HL-60 (cell line): Measurements from ENCODE around the gene FAM83B.

Experiments
- DNase-seq, 2 experiments: peaks; one replicate each; pipeline ENCODE4 v3.0.0-alpha.2; 2010 to 2020; ENCODE audit warnings: low read depth in 1 of 2, low spot score in 1 of 2
- H3K27ac ChIP-seq: fragments of 250-450 bp; sonication (Bioruptor Pico); replicated peaks from 2 replicates; pipeline ENCODE4 v1.5.1; 2020; ENCODE audit warnings: mild to moderate bottlenecking, moderate library complexity
- H3K27me3 ChIP-seq: fragments of 250-450 bp; sonication (Bioruptor Pico); 2 replicates; pipeline ENCODE4 v1.5.1; 2021; ENCODE audit warnings: mild to moderate bottlenecking, moderate library complexity; ENCODE audit not compliant: insufficient read depth, poor library complexity, severe bottlenecking
- H3K4me3 ChIP-seq: replicated peaks from 2 replicates; pipeline ENCODE4 v1.5.1; 2011; ENCODE audit warnings: mild to moderate bottlenecking, control low read depth, low read length; ENCODE audit not compliant: insufficient read depth
- GABPA ChIP-seq: IDR thresholded peaks from 2 replicates; pipeline ENCODE4 v1.6.1; 2012; ENCODE audit warnings: low read depth
- POLR2AphosphoS5 ChIP-seq: IDR thresholded peaks from 2 replicates; pipeline ENCODE4 v1.6.1; 2012; ENCODE audit warnings: low read depth
- SPI1 ChIP-seq: IDR thresholded peaks from 2 replicates; pipeline ENCODE4 v1.6.1; 2012; ENCODE audit warnings: low read depth, mild to moderate bottlenecking, borderline replicate concordance
- TF ChIP-seq, protein P1 (sequence below): IDR thresholded peaks from one replicate; pipeline ENCODE4 v1.5.1; 2011; ENCODE audit warnings: low read length, control low read depth, inconsistent platforms; ENCODE audit not compliant: insufficient read depth
- TF ChIP-seq, protein P2 (sequence below): IDR thresholded peaks from 2 replicates; pipeline ENCODE4 v1.6.1; 2012; ENCODE audit warnings: low read depth; ENCODE audit not compliant: insufficient replicate concordance

FAM83B gene

DNA sequence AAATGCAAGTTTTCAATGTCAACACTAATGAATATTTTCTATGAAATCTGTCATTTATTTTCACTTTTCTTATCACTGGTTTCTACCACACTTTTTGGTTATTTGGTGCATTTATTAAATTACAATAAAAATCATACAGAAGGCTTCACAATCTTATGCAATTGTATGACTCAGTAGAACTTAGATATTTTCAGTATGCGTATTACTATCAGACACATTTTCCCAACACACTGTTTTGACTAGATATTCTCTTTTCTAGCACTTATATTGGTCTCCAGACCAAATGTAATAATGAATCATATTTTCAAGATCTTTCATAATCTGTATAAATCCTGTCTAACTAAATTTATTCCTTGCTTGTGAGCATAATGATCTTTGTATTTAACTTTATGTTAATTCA lies 74.1 kb downstream of the FAM83B start:
- no peaks in the 10 kb centered on the region for H3K27me3 ChIP-seq
- no peak for DNase-seq
- no peak overlapping the region for H3K4me3 ChIP-seq
- no peak overlapping the region for H3K27ac ChIP-seq
- TF ChIP-seq GABPA, result no peak
- TF ChIP-seq, protein P1, sequence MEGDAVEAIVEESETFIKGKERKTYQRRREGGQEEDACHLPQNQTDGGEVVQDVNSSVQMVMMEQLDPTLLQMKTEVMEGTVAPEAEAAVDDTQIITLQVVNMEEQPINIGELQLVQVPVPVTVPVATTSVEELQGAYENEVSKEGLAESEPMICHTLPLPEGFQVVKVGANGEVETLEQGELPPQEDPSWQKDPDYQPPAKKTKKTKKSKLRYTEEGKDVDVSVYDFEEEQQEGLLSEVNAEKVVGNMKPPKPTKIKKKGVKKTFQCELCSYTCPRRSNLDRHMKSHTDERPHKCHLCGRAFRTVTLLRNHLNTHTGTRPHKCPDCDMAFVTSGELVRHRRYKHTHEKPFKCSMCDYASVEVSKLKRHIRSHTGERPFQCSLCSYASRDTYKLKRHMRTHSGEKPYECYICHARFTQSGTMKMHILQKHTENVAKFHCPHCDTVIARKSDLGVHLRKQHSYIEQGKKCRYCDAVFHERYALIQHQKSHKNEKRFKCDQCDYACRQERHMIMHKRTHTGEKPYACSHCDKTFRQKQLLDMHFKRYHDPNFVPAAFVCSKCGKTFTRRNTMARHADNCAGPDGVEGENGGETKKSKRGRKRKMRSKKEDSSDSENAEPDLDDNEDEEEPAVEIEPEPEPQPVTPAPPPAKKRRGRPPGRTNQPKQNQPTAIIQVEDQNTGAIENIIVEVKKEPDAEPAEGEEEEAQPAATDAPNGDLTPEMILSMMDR, result no peak
- TF ChIP-seq, protein P2, sequence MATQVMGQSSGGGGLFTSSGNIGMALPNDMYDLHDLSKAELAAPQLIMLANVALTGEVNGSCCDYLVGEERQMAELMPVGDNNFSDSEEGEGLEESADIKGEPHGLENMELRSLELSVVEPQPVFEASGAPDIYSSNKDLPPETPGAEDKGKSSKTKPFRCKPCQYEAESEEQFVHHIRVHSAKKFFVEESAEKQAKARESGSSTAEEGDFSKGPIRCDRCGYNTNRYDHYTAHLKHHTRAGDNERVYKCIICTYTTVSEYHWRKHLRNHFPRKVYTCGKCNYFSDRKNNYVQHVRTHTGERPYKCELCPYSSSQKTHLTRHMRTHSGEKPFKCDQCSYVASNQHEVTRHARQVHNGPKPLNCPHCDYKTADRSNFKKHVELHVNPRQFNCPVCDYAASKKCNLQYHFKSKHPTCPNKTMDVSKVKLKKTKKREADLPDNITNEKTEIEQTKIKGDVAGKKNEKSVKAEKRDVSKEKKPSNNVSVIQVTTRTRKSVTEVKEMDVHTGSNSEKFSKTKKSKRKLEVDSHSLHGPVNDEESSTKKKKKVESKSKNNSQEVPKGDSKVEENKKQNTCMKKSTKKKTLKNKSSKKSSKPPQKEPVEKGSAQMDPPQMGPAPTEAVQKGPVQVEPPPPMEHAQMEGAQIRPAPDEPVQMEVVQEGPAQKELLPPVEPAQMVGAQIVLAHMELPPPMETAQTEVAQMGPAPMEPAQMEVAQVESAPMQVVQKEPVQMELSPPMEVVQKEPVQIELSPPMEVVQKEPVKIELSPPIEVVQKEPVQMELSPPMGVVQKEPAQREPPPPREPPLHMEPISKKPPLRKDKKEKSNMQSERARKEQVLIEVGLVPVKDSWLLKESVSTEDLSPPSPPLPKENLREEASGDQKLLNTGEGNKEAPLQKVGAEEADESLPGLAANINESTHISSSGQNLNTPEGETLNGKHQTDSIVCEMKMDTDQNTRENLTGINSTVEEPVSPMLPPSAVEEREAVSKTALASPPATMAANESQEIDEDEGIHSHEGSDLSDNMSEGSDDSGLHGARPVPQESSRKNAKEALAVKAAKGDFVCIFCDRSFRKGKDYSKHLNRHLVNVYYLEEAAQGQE, result no peak
- TF ChIP-seq SPI1, result no peak
- TF ChIP-seq POLR2AphosphoS5, result no peak

DNA sequence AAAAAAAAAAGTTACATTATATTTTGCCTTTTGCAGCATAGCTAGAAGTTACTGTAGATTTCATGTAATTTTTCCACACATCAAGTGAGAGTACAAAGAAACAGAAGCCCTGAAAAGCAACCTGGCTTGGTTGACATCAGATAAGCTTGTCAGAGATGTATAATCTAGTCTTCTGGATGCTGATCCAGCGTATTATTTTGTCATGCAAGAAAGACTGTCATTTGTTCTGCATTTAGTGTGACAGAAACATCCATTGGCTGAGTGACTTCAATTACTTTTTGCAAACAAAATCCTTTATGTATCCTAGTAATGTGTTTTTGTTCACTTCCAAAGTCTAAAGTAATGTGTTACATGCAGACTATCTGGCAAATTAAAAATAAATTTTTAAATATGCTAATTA lies 75.3 kb downstream of the FAM83B start:
- Histone ChIP-seq H3K4me3 (no peak overlapping the region), H3K27ac (no peak overlapping the region), H3K27me3 (no peaks in the 10 kb centered on the region)
- DNase-seq, result no peak
- TF ChIP-seq SPI1 (no peak), GABPA (no peak), POLR2AphosphoS5 (no peak)
- TF ChIP-seq, protein P2, result no peak
- TF ChIP-seq, protein P1, result no peak

DNA sequence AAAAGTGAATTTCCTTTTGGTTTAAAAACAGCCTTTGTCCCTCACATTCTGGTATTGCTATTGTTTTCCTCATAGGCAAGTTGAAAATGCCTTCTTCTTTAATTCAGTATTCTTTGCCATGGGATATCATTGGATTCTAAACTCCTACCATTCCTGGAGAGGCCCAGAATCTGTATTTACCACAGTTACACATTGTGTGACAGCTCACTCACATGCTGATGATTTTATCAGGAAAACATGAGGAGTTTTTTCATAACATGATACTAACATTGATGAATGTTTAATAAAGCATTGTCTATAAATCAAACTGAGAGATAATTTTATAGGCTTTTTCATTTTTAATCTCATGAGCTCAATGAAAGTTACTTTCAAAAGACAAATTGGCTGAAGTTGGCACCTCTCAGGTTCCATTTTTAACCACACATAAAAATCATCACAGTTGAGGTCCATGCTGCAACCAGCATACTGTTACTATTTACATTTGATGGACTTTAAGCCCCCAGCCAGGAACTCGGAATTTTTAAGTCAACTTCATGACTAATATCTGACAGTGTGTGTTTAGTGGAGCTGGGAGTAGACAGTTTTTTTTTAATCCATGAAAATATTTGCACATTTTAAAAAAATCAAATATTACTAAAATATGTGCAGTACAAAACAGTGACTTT lies 82.8 kb downstream of the FAM83B start:
- Histone ChIP-seq H3K4me3 (no peak overlapping the region), H3K27ac (no peak overlapping the region), H3K27me3 (no peaks in the 10 kb centered on the region)

More for the DNA sequence above, 82.8 kb downstream of the FAM83B start:
- DNase-seq, result no peak
- no peak for TF ChIP-seq GABPA
- TF ChIP-seq, protein P1, result no peak
- TF ChIP-seq SPI1, result no peak
- TF ChIP-seq, protein P2, result no peak
- no peak for TF ChIP-seq POLR2AphosphoS5
